ENCODE data around the gene DNAH11.

DNAH11 gene

DNA sequence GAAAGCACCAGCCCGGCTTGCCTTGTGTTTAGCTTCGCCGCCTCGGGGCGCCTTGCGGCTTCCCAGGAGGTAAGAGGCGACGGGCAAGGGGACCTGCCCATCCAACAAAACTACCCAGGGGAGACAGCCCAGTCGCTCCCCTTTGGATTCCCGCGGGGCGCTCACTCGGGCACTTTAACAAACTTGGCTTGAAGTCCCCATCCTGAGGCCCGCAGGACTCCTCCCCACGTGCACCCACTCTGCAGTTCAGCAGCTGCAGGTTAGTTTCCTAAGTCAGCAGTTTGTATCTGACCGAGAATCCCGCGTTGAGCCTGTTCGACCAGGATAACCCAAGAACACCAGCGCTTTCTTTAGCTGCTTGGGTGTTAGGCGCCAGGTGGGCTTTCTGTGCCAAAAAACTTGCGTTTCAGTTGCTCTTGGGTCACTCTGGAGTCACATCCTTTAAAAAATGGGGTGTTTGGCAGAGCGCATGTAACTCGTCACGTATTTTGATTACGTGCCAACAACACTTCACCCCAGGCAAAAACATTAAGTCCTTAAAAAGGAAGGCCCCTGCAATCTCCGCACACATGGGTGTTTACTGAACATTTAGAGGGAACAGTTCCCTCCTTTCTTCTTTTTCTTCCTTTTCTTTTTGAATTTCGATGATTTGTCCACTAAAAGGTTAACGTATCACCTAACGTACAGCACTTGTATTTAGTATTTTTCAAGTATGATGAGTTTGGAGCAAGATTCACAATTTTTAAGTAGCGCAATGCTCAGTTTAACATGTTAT, 876 bp downstream of the DNAH11 start:
- TF ChIP-seq SPI1 (IDR thresholded peaks at IDR 0.05; ENCODE audit: borderline replicate concordance, low read depth): no peak
- TF ChIP-seq GABPA (IDR thresholded peaks at IDR 0.05; ENCODE audit: low read depth): no peak
- TF ChIP-seq, protein P1, sequence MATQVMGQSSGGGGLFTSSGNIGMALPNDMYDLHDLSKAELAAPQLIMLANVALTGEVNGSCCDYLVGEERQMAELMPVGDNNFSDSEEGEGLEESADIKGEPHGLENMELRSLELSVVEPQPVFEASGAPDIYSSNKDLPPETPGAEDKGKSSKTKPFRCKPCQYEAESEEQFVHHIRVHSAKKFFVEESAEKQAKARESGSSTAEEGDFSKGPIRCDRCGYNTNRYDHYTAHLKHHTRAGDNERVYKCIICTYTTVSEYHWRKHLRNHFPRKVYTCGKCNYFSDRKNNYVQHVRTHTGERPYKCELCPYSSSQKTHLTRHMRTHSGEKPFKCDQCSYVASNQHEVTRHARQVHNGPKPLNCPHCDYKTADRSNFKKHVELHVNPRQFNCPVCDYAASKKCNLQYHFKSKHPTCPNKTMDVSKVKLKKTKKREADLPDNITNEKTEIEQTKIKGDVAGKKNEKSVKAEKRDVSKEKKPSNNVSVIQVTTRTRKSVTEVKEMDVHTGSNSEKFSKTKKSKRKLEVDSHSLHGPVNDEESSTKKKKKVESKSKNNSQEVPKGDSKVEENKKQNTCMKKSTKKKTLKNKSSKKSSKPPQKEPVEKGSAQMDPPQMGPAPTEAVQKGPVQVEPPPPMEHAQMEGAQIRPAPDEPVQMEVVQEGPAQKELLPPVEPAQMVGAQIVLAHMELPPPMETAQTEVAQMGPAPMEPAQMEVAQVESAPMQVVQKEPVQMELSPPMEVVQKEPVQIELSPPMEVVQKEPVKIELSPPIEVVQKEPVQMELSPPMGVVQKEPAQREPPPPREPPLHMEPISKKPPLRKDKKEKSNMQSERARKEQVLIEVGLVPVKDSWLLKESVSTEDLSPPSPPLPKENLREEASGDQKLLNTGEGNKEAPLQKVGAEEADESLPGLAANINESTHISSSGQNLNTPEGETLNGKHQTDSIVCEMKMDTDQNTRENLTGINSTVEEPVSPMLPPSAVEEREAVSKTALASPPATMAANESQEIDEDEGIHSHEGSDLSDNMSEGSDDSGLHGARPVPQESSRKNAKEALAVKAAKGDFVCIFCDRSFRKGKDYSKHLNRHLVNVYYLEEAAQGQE (IDR thresholded peaks at IDR 0.05; ENCODE audit: insufficient replicate concordance, low read depth): no peak
- TF ChIP-seq POLR2AphosphoS5 (IDR thresholded peaks at IDR 0.05; ENCODE audit: low read depth): no peak
- TF ChIP-seq, protein P2, sequence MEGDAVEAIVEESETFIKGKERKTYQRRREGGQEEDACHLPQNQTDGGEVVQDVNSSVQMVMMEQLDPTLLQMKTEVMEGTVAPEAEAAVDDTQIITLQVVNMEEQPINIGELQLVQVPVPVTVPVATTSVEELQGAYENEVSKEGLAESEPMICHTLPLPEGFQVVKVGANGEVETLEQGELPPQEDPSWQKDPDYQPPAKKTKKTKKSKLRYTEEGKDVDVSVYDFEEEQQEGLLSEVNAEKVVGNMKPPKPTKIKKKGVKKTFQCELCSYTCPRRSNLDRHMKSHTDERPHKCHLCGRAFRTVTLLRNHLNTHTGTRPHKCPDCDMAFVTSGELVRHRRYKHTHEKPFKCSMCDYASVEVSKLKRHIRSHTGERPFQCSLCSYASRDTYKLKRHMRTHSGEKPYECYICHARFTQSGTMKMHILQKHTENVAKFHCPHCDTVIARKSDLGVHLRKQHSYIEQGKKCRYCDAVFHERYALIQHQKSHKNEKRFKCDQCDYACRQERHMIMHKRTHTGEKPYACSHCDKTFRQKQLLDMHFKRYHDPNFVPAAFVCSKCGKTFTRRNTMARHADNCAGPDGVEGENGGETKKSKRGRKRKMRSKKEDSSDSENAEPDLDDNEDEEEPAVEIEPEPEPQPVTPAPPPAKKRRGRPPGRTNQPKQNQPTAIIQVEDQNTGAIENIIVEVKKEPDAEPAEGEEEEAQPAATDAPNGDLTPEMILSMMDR (IDR thresholded peaks at IDR 0.05; ENCODE audit: insufficient read depth, low read length): no peak
- Histone ChIP-seq H3K4me3 (replicated peaks; ENCODE audit: insufficient read depth, low read length) (no peak overlapping the region), H3K27me3 (ENCODE audit: insufficient read depth, poor library complexity, severe bottlenecking) (peaks cover 27% of the 10 kb centered on the region), H3K27ac (replicated peaks) (no peak overlapping the region)
- no peak for DNase-seq (ENCODE audit: low read depth in 1 of 2, low spot score in 1 of 2)

DNA sequence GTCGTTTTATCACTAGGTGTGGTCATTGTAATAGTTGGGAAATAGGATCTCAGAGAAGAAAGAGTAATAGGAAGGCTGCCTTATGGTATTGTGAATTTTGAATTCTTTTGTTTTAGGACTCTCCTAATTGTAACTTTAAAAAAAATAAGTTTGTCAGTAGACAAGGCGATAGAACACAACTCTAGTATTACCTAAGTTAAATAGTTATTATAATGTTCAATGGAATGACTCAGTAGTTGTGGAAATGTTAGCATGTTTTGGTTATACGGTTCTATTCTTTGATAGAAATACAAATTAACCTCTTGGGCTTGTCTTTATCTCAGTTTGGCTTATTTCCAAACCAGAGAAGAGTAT, 1.4 kb downstream of the DNAH11 start:
- Histone ChIP-seq H3K27me3 (ENCODE audit: insufficient read depth, poor library complexity, severe bottlenecking) (peaks cover 27% of the 10 kb centered on the region), H3K4me3 (replicated peaks; ENCODE audit: insufficient read depth, low read length) (no peak overlapping the region), H3K27ac (replicated peaks) (no peak overlapping the region)
- TF ChIP-seq, protein P1 (IDR thresholded peaks at IDR 0.05; ENCODE audit: insufficient replicate concordance, low read depth): no peak
- no peak for DNase-seq (ENCODE audit: low read depth in 1 of 2, low spot score in 1 of 2)

DNA sequence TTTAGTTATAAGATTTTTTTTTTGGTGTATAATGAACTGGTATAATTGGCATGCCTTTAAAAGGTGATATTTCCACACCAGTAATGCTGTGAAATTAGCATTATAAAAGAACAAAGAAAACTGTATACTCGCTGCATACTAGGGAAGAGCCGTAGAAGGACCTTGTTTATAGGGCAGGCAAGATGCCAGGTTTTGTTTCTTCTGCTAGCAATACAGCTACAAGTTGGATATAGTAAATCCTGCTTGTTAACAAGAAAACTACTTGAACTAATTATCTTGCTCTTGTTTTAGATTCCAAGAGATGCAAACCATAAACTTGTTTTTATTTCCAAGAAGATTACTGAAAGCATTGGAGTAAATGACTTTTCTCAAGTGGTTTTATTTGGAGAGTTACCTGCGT, 1.9 kb downstream of the DNAH11 start:
- TF ChIP-seq SPI1 (IDR thresholded peaks at IDR 0.05; ENCODE audit: borderline replicate concordance, low read depth) (no peak), POLR2AphosphoS5 (IDR thresholded peaks at IDR 0.05; ENCODE audit: low read depth) (no peak), GABPA (IDR thresholded peaks at IDR 0.05; ENCODE audit: low read depth) (no peak)
- TF ChIP-seq, protein P2 (IDR thresholded peaks at IDR 0.05; ENCODE audit: insufficient read depth, low read length): no peak
- TF ChIP-seq, protein P1 (IDR thresholded peaks at IDR 0.05; ENCODE audit: insufficient replicate concordance, low read depth): no peak
- DNase-seq (ENCODE audit: low read depth in 1 of 2, low spot score in 1 of 2): no peak
- Histone ChIP-seq H3K4me3 (replicated peaks; ENCODE audit: insufficient read depth, low read length) (no peak overlapping the region), H3K27me3 (ENCODE audit: insufficient read depth, poor library complexity, severe bottlenecking) (peaks cover 27% of the 10 kb centered on the region), H3K27ac (replicated peaks) (no peak overlapping the region)
